Subcutaneous abdominal adipose tissue (tissue), 5 donors: ENCODE data around the gene C1orf159.

ENCODE experiments used
- H3K27ac ChIP-seq: one replicate; pipeline ENCODE4 v1.7.0; 2013; ENCODE audit warnings: low read depth, mild to moderate bottlenecking, inconsistent platforms, low read length, moderate library complexity
- H3K27me3 ChIP-seq, 5 donors: one replicate each; pipeline ENCODE4 v1.7.0; 2013; ENCODE audit warnings: low read length in 5 of 5, inconsistent platforms in 1 of 5; ENCODE audit not compliant: control insufficient read depth in 5 of 5, insufficient read depth in 4 of 5
- H3K36me3 ChIP-seq, 5 donors: one replicate each; pipeline ENCODE4 v1.7.0; 2013; ENCODE audit warnings: low read length in 5 of 5; ENCODE audit not compliant: control insufficient read depth in 5 of 5, insufficient read depth in 5 of 5
- H3K4me1 ChIP-seq, 5 donors: one replicate each; pipeline ENCODE4 v1.7.0; 2013; ENCODE audit warnings: low read length in 5 of 5, mild to moderate bottlenecking in 3 of 5, moderate library complexity in 1 of 5; ENCODE audit not compliant: control insufficient read depth in 5 of 5, insufficient read depth in 5 of 5
- H3K4me3 ChIP-seq, 5 donors: one replicate each; pipeline ENCODE4 v1.7.0; 2013; ENCODE audit warnings: low read length in 5 of 5, low read depth in 1 of 5
- H3K9ac ChIP-seq, 5 donors: one replicate each; pipeline ENCODE4 v1.7.0; 2013; ENCODE audit warnings: low read length in 5 of 5, mild to moderate bottlenecking in 4 of 5, moderate library complexity in 3 of 5
- H3K9me3 ChIP-seq, 5 donors: one replicate each; pipeline ENCODE4 v1.7.0; 2013; ENCODE audit warnings: low read length in 5 of 5; ENCODE audit not compliant: control insufficient read depth in 5 of 5
- donor health status: healthy.
- donor health status: healthy.
- donor health status: healthy.
- donor health status: healthy.
- donor health status: healthy.

C1orf159 gene

GRCh38 chr1:1054099-1054700 lies 61.7 kb downstream of the C1orf159 start:
- Histone ChIP-seq H3K27ac (no peak overlapping the region), H3K4me3 (no peak overlapping the region), H3K36me3 (peaks cover 0 to 30% (median 0%) of the 10 kb centered on the region in 5 donors), H3K9ac (no peak overlapping the region), H3K9me3 (no peaks in the 10 kb centered on the region), H3K27me3 (peaks cover 7 to 26% (median 18%) of the 10 kb centered on the region in 5 donors), H3K4me1 (peaks cover 0 to 10% (median 5%) of the 10 kb centered on the region in 5 donors)

GRCh38 chr1:1053682-1054081 lies 62.2 kb downstream of the C1orf159 start:
- H3K4me1 ChIP-seq: peaks cover 0 to 5% (median under 1%) of the 10 kb centered on the region in 5 donors
- no peaks in the 10 kb centered on the region for H3K9me3 ChIP-seq
- H3K27ac ChIP-seq: no peak overlapping the region
- H3K36me3 ChIP-seq: peaks cover 0 to 30% (median 0%) of the 10 kb centered on the region in 5 donors
- H3K4me3 ChIP-seq: no peak overlapping the region
- no peak overlapping the region for H3K9ac ChIP-seq
- peaks cover 7 to 23% (median 15%) of the 10 kb centered on the region in 5 donors for H3K27me3 ChIP-seq

- Histone ChIP-seq H3K4me1 (no peaks in the 10 kb centered on the region), H3K9me3 (no peaks in the 10 kb centered on the region), H3K36me3 (peaks cover 0 to 30% (median 0%) of the 10 kb centered on the region in 5 donors), H3K27me3 (peaks cover 2 to 17% (median 10%) of the 10 kb centered on the region in 5 donors), H3K27ac (no peak overlapping the region), H3K4me3 (no peak overlapping the region), H3K9ac (no peak overlapping the region)
Measured at GRCh38 chr1:1053022-1053421, 62.9 kb downstream of the C1orf159 start.

- Histone ChIP-seq H3K9me3 (no peaks in the 10 kb centered on the region), H3K27me3 (peaks cover 0 to 12% (median 8%) of the 10 kb centered on the region in 5 donors), H3K27ac (no peak overlapping the region), H3K4me1 (no peaks in the 10 kb centered on the region), H3K9ac (no peak overlapping the region), H3K4me3 (no peak overlapping the region), H3K36me3 (peaks cover 0 to 33% (median 2%) of the 10 kb centered on the region in 5 donors)
Measured at GRCh38 chr1:1052003-1052840, 63.7 kb downstream of the C1orf159 start.

- no peak overlapping the region for H3K4me3 ChIP-seq
- H3K27ac ChIP-seq: no peak overlapping the region
- no peaks in the 10 kb centered on the region for H3K9me3 ChIP-seq
- H3K27me3 ChIP-seq: peaks cover 0 to 5% (median under 1%) of the 10 kb centered on the region in 5 donors
- H3K36me3 ChIP-seq: peaks cover 0 to 38% (median 6%) of the 10 kb centered on the region in 5 donors
- H3K4me1 ChIP-seq: no peaks in the 10 kb centered on the region
- no peak overlapping the region for H3K9ac ChIP-seq
Measured at GRCh38 chr1:1051127-1051810, 64.6 kb downstream of the C1orf159 start.

GRCh38 chr1:1050577-1051052 lies 65.3 kb downstream of the C1orf159 start:
- Histone ChIP-seq H3K27me3 (peaks cover 0 to 2% (median 0%) of the 10 kb centered on the region in 5 donors), H3K36me3 (peaks cover 0 to 44% (median 6%) of the 10 kb centered on the region in 5 donors), H3K27ac (no peak overlapping the region), H3K9ac (no peak overlapping the region), H3K4me3 (no peak overlapping the region), H3K4me1 (no peaks in the 10 kb centered on the region), H3K9me3 (no peaks in the 10 kb centered on the region)

- Histone ChIP-seq H3K4me1 (no peaks in the 10 kb centered on the region), H3K9me3 (no peaks in the 10 kb centered on the region), H3K4me3 (no peak overlapping the region), H3K9ac (no peak overlapping the region), H3K36me3 (peaks cover 0 to 48% (median 10%) of the 10 kb centered on the region in 5 donors), H3K27ac (no peak overlapping the region), H3K27me3 (no peaks in the 10 kb centered on the region)
Measured at GRCh38 chr1:1049318-1050165, 66.3 kb downstream of the C1orf159 start.

- no peak overlapping the region for H3K9ac ChIP-seq
- H3K9me3 ChIP-seq: no peaks in the 10 kb centered on the region
- H3K36me3 ChIP-seq: peaks cover 0 to 50% (median 10%) of the 10 kb centered on the region in 5 donors
- no peaks in the 10 kb centered on the region for H3K4me1 ChIP-seq
- H3K27ac ChIP-seq: no peak overlapping the region
- H3K27me3 ChIP-seq: no peaks in the 10 kb centered on the region
- no peak overlapping the region for H3K4me3 ChIP-seq
Measured at GRCh38 chr1:1048765-1049164, 67.1 kb downstream of the C1orf159 start.

GRCh38 chr1:1047963-1048362 lies 67.9 kb downstream of the C1orf159 start:
- Histone ChIP-seq H3K27ac (no peak overlapping the region), H3K36me3 (peaks cover 0 to 45% (median 10%) of the 10 kb centered on the region in 5 donors), H3K4me1 (no peaks in the 10 kb centered on the region), H3K4me3 (no peak overlapping the region), H3K9me3 (no peaks in the 10 kb centered on the region), H3K9ac (no peak overlapping the region), H3K27me3 (no peaks in the 10 kb centered on the region)
